H1 (cell line): ENCODE data around the gene MYO15A. TPM values are rescaled to one million over a fixed set of nuclear protein-coding genes. Genes with fewer than 3 reads are reported as not detected.

Source experiments
- CTCF ChIA-PET: fragments of 300-600 bp; sonication (Branson Sonifier 250); formaldehyde crosslinking; loops from one replicate; lab custom pipeline; 2021; ENCODE audit not compliant: partially characterized antibody; lab: Charles Lee
- POLR2A ChIA-PET: fragments of 300-600 bp; sonication (Branson Sonifier 250); formaldehyde crosslinking; loops from one replicate; lab custom pipeline; 2021; ENCODE audit warnings: inconsistent platforms; ENCODE audit not compliant: partially characterized antibody; lab: Charles Lee
- DNase-seq, 2 experiments: peaks; one replicate each; pipeline versions ENCODE4 v3.0.0 to v3.0.0-alpha.2; 2010 to 2022; ENCODE audit warnings: low spot score in 2 of 2, low read depth in 1 of 2, mixed read lengths in 1 of 2
- FAIRE-seq: peaks from 2 replicates; lab custom pipeline; 2011; peaks lifted over from hg19 to GRCh38; lab: Jason Lieb, UNC
- H2AFZ ChIP-seq: 2 replicates; pipeline ENCODE4 v1.8.1; 2012; ENCODE audit warnings: low read length, inconsistent platforms
- H2AK5ac ChIP-seq: 2 replicates; pipeline ENCODE4 v1.6.1; 2013; ENCODE audit warnings: low read depth, low read length
- H2BK120ac ChIP-seq: replicated peaks from 2 replicates; pipeline ENCODE3; 2013; ENCODE audit warnings: low read depth, low read length, inconsistent platforms
- H2BK12ac ChIP-seq: 2 replicates; pipeline ENCODE4 v1.6.1; 2013; ENCODE audit warnings: low read depth, low read length
- H2BK15ac ChIP-seq: 2 replicates; pipeline ENCODE4 v1.6.1; 2013; ENCODE audit warnings: low read length
- H2BK20ac ChIP-seq: 2 replicates; pipeline ENCODE4 v1.6.1; 2013; ENCODE audit warnings: low read length
- H2BK5ac ChIP-seq: 2 replicates; pipeline ENCODE4 v1.6.1; 2013; ENCODE audit warnings: low read depth, low read length
- H3K14ac ChIP-seq: 2 replicates; pipeline ENCODE4 v1.6.1; 2013; ENCODE audit warnings: inconsistent platforms; ENCODE audit not compliant: insufficient read length
- H3K18ac ChIP-seq: 2 replicates; pipeline ENCODE4 v1.6.1; 2013; ENCODE audit warnings: low read length; ENCODE audit errors: extremely low read depth
- H3K23ac ChIP-seq: 2 replicates; pipeline ENCODE4 v1.6.1; 2013; ENCODE audit warnings: inconsistent platforms; ENCODE audit not compliant: insufficient read length
- H3K23me2 ChIP-seq: 2 replicates; pipeline ENCODE4 v1.6.1; 2013; ENCODE audit warnings: low read depth, low read length
- H3K27ac ChIP-seq: 2 replicates; pipeline ENCODE4 v1.6.1; 2011; ENCODE audit warnings: low read depth, low read length, inconsistent platforms
- H3K27me3 ChIP-seq, 4 experiments: replicated peaks in 1 of 4; 1 replicate in 1 of 4; 2 replicates in 3 of 4; pipeline versions ENCODE4 v1.6.1 to v1.8.1; 2011 to 2013; ENCODE audit warnings: low read length in 3 of 4, mild to moderate bottlenecking in 3 of 4, inconsistent platforms in 2 of 4, mixed read lengths in 2 of 4, moderate library complexity in 1 of 4; ENCODE audit not compliant: control insufficient read depth in 3 of 4, insufficient read depth in 3 of 4; ENCODE audit errors: extremely low read depth in 1 of 4
- H3K36me3 ChIP-seq, 4 experiments: 2 replicates each; pipeline versions ENCODE4 v1.6.1 to v1.8.1; 2011 to 2013; ENCODE audit warnings: mild to moderate bottlenecking in 4 of 4, low read length in 3 of 4, moderate library complexity in 2 of 4, control low read depth in 1 of 4, inconsistent platforms in 1 of 4; ENCODE audit not compliant: insufficient read depth in 4 of 4, control insufficient read depth in 2 of 4
- H3K4ac ChIP-seq: replicated peaks from 2 replicates; pipeline ENCODE3; 2013; ENCODE audit warnings: low read length, low read depth, mixed read lengths, inconsistent platforms; ENCODE audit not compliant: insufficient read length
- H3K4me1 ChIP-seq, 4 experiments: replicated peaks in 1 of 4; 1 replicate in 1 of 4; 2 replicates in 3 of 4; pipeline versions ENCODE4 v1.6.1 to v1.8.1; 2011 to 2013; ENCODE audit warnings: low read length in 3 of 4, inconsistent platforms in 2 of 4, mixed read lengths in 1 of 4; ENCODE audit not compliant: insufficient read depth in 4 of 4, control insufficient read depth in 3 of 4
- H3K4me2 ChIP-seq, 2 experiments: 2 replicates each; pipeline versions ENCODE4 v1.6.1 to v1.8.1; 2011 to 2013; ENCODE audit warnings: low read depth in 2 of 2, low read length in 2 of 2, control low read depth in 1 of 2, inconsistent platforms in 1 of 2, mild to moderate bottlenecking in 1 of 2; ENCODE audit not compliant: insufficient read depth in 1 of 2
- H3K4me3 ChIP-seq, 4 experiments: fragments of 200-600, 300-600 bp in 1 of 4; sonication (generic), shearing (Covaris generic), sonication (Bioruptor Twin) in 1 of 4; 2 replicates each; pipeline versions ENCODE4 v1.5.1 to v1.8.1; 2011 to 2016; ENCODE audit warnings: low read length in 4 of 4, low read depth in 3 of 4, control low read depth in 2 of 4, inconsistent platforms in 2 of 4, mild to moderate bottlenecking in 2 of 4, mixed read lengths in 1 of 4, moderate library complexity in 1 of 4; ENCODE audit not compliant: insufficient read depth in 2 of 4; ENCODE audit errors: extremely low read depth in 1 of 4
- H3K56ac ChIP-seq: replicated peaks from 2 replicates; pipeline ENCODE3; 2013; ENCODE audit warnings: low read depth, mild to moderate bottlenecking, mixed read lengths, low read length, inconsistent platforms; ENCODE audit not compliant: insufficient read length
- H3K79me1 ChIP-seq: 2 replicates; pipeline ENCODE4 v1.6.1; 2013; ENCODE audit warnings: low read depth, low read length, control low read depth
- H3K79me2 ChIP-seq, 2 experiments: 2 replicates each; pipeline versions ENCODE4 v1.6.1 to v1.8.1; 2012 to 2013; ENCODE audit warnings: low read length in 2 of 2, mild to moderate bottlenecking in 2 of 2, inconsistent platforms in 1 of 2; ENCODE audit not compliant: insufficient read depth in 2 of 2, control insufficient read depth in 1 of 2
- H3K9ac ChIP-seq, 4 experiments: replicated peaks in 1 of 4; 1 replicate in 1 of 4; 2 replicates in 3 of 4; pipeline versions ENCODE4 v1.6.1 to v1.8.1; 2011 to 2013; ENCODE audit warnings: low read depth in 3 of 4, low read length in 3 of 4, control low read depth in 2 of 4, mild to moderate bottlenecking in 2 of 4, moderate library complexity in 2 of 4, inconsistent platforms in 1 of 4; ENCODE audit errors: extremely low read depth in 1 of 4
- H3K9me3 ChIP-seq, 2 experiments: 2 replicates each; pipeline versions ENCODE4 v1.6.1 to v1.8.1; 2012 to 2013; ENCODE audit warnings: mild to moderate bottlenecking in 2 of 2, moderate library complexity in 2 of 2, control low read depth in 1 of 2, inconsistent platforms in 1 of 2, low read depth in 1 of 2, low read length in 1 of 2, mixed read lengths in 1 of 2; ENCODE audit not compliant: insufficient read depth in 2 of 2
- H4K20me1 ChIP-seq, 2 experiments: replicated peaks in 1 of 2; 2 replicates each; pipeline versions ENCODE3 to v1.8.1; 2011 to 2013; ENCODE audit warnings: inconsistent platforms in 2 of 2, low read length in 2 of 2, mild to moderate bottlenecking in 1 of 2; ENCODE audit not compliant: insufficient read depth in 2 of 2, control insufficient read depth in 1 of 2
- H4K5ac ChIP-seq: 2 replicates; pipeline ENCODE4 v1.6.1; 2013; ENCODE audit warnings: low read length, low read depth, mixed read lengths, inconsistent platforms; ENCODE audit not compliant: insufficient read length
- H4K8ac ChIP-seq: 2 replicates; pipeline ENCODE4 v1.8.0; 2013; ENCODE audit warnings: mild to moderate bottlenecking, moderate library complexity, low read length, inconsistent platforms; ENCODE audit not compliant: insufficient read depth; ENCODE audit errors: extremely low read depth
- H4K91ac ChIP-seq: replicated peaks from 2 replicates; pipeline ENCODE3; 2013; ENCODE audit warnings: low read length, mixed read lengths, inconsistent platforms; ENCODE audit not compliant: insufficient read length
- BCL11A ChIP-seq, 2 experiments: IDR thresholded peaks; one replicate each; pipeline ENCODE4 v1.6.1; 2011; ENCODE audit warnings: low read depth in 2 of 2, low read length in 2 of 2, mild to moderate bottlenecking in 2 of 2
- CBX5 ChIP-seq: fragments of 300-800, 300-1000 bp; sonication (generic); IDR thresholded peaks from 2 replicates; pipeline ENCODE4 v1.7.1; 2016; ENCODE audit warnings: antibody characterized with exemption, low read length, low read depth
- EZH2 ChIP-seq: fragments of 200-600 bp; sonication (generic); IDR thresholded peaks from 2 replicates; pipeline ENCODE4 v1.7.1; 2012; ENCODE audit warnings: low read depth, mild to moderate bottlenecking, moderate library complexity, low read length, inconsistent platforms; ENCODE audit not compliant: severe bottlenecking
- PHF8 ChIP-seq: fragments of 200-600 bp; sonication (generic); conservative IDR thresholded peaks from 2 replicates; pipeline ENCODE4 v1.7.1; 2012; ENCODE audit warnings: low read depth, mild to moderate bottlenecking, inconsistent platforms, low read length, moderate library complexity
- SIRT6 ChIP-seq: IDR thresholded peaks from one replicate; pipeline ENCODE4 v1.7.1; 2012; ENCODE audit warnings: low read length, inconsistent platforms
- TEAD4 ChIP-seq: IDR thresholded peaks from 2 replicates; pipeline ENCODE4 v1.6.1; 2012; ENCODE audit warnings: low read depth, low read length, inconsistent platforms, mixed read lengths
- YY1 ChIP-seq: IDR thresholded peaks from 2 replicates; pipeline ENCODE4 v1.6.1; 2011; ENCODE audit warnings: low read depth, mild to moderate bottlenecking, low read length
- WGBS, 2 experiments: shearing (Covaris generic) in 1 of 2; methylation state at CpG; one replicate each; pipeline versions ENCODE4 v1.1.6 to v1.1.7; 2013 to 2015; ENCODE audit warnings: low lambda C conversion rate in 2 of 2, mixed read lengths in 2 of 2, inconsistent platforms in 1 of 2, low coverage in 1 of 2, missing lambda C conversion rate in 1 of 2; ENCODE audit not compliant: insufficient replicate concordance in 2 of 2, insufficient coverage in 1 of 2, insufficient read length in 1 of 2; ENCODE audit errors: extremely low coverage in 1 of 2, missing lambda C conversion rate in 1 of 2; 5-methylcytosine and 5-hydroxymethylcytosine counted together
- polyA plus RNA-seq, 7 experiments: library from polyadenylated mRNA; depleted of rRNA in 3 of 7; stranded (reverse) in 5 of 7; unstranded in 2 of 7; fragments of >200 nt in 5 of 7; fragments of 200-250 nt in 2 of 7; gene quantifications; 1 replicate in 5 of 7; 2 replicates in 1 of 7; 4 replicates in 1 of 7; pipeline versions ENCODE4 v1.2.1 to v1.2.3, GENCODE V29; 2011 to 2013; ENCODE audit warnings: missing spikeins in 2 of 7, mixed read lengths in 2 of 7
- total RNA-seq: library from RNA; stranded (reverse); fragmentation: NEBNext Ultra II Directional; extraction: Animal tissue kit (Norgen Biotek cat#: 25700); gene quantifications from 2 replicates; pipeline ENCODE4 v1.2.1, GENCODE V29; 2021

The MYO15A gene
- total and polyA plus RNA-seq, 2 of the 8 experiments (the other 6 are each of a cell fraction or from before 2014, with no cell fraction given): 1.6 to 4.2 TPM

DNA sequence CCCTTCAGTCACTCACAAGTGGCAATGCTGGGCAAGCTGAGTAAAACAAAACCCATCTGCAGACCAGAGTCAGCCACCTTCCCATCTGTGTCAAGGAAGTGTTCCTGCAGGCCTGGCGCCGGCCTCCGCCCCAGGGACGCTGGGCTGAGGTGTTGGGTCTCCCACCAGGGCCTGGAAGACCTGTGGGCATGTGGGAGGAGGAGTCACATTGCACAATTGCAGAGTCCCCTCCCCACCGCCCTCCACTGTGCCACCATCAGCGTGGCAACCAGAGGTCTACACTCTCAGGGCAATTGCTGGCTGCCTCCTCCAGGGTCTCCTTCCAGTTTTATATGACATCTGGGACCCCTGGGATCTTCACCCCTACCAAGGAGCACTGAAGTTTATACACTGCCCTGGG is 3.0 kb upstream of the MYO15A start:
- H4K91ac ChIP-seq: no peak overlapping the region
- H2BK12ac ChIP-seq: no peak overlapping the region
- no peak for TF ChIP-seq PHF8
- TF ChIP-seq SIRT6: no peak
- no peak for TF ChIP-seq TEAD4
- TF ChIP-seq YY1: no peak
- no peak for TF ChIP-seq EZH2
- TF ChIP-seq BCL11A (IDR thresholded peaks at IDR 0.05; ENCODE audit: low read depth in 2 of 2, low read length in 2 of 2): no peak
- TF ChIP-seq CBX5: no peak
- TF ChIP-seq, all 59 proteins: peak for 0
- peaks cover 4 to 9% of the 10 kb centered on the region in 2 experiments for H4K20me1 ChIP-seq
- no peak overlapping the region for H2AK5ac ChIP-seq
- H3K18ac ChIP-seq: no peak overlapping the region
- no peaks in the 10 kb centered on the region for H3K4me1 ChIP-seq
- no peak overlapping the region for H2BK5ac ChIP-seq
- H3K36me3 ChIP-seq: peaks cover 2 to 19% (median 6%) of the 10 kb centered on the region in 4 experiments; a peak in 4 of 8 replicates
- ChIA-PET POLR2A (interaction anchor here (3.3 kb wide), 1 partner anchor 9 kb away, joined by 17 read pairs; no protein-coding TSS in a partner anchor), CTCF (no interaction called here)
- H3K9me3 ChIP-seq: no peaks in the 10 kb centered on the region
- no peak overlapping the region for H4K8ac ChIP-seq
- H3K4ac ChIP-seq: no peak overlapping the region
- DNase-seq: no peak
- H2BK20ac ChIP-seq: no peak overlapping the region
- no peaks in the 10 kb centered on the region for H3K27me3 ChIP-seq
- H2BK15ac ChIP-seq: no peak overlapping the region
- no peak overlapping the region for H3K56ac ChIP-seq
- no peaks in the 10 kb centered on the region for H3K79me1 ChIP-seq
- H3K27ac ChIP-seq: no peak overlapping the region
- no peaks in the 10 kb centered on the region for H3K23me2 ChIP-seq
- H3K4me2 ChIP-seq: no peak overlapping the region
- no peak overlapping the region for H3K23ac ChIP-seq
- no peaks in the 10 kb centered on the region for H3K79me2 ChIP-seq
- FAIRE-seq: no peak
- H2BK120ac ChIP-seq: no peak overlapping the region
- H4K5ac ChIP-seq: no peak overlapping the region
- H3K14ac ChIP-seq: no peak overlapping the region
- H3K9ac ChIP-seq: no peak overlapping the region
- 90% methylated on average over 6 of the region's 6 CpGs; no CpG with 5 or more reads in 1 of the 2 experiments for WGBS, 2 experiments
- no peak overlapping the region for H2AFZ ChIP-seq
- no peak overlapping the region for H3K4me3 ChIP-seq
